CD4-positive, alpha-beta T cell treated with Interleukin-4 for 4 hours (primary cell): ENCODE results near the gene TLX3.
A peak's percentile ranks its signal among the peaks of the same experiment; 100 is the strongest.
"Not testable (repeated sequence)": the region's sequence is repeated elsewhere in the genome, so short reads cannot be mapped to it uniquely, and the experiment has no call there.

Experiments used
- DNase-seq: peaks from one replicate; pipeline ENCODE4 v3.0.0-alpha.2; 2020

The TLX3 gene

GRCh38 chr5:171330021-171330420 is 21.0 kb downstream of the TLX3 start:
- DNase-seq, result no peak

- no peak for DNase-seq
Observed at GRCh38 chr5:171335616-171336015, 26.6 kb downstream of the TLX3 start.

GRCh38 chr5:171336521-171337209 is 27.6 kb downstream of the TLX3 start:
- DNase-seq, result peak; percentile 8

GRCh38 chr5:171337210-171337569 is 28.1 kb downstream of the TLX3 start:
- DNase-seq, result no peak

- no peak for DNase-seq
Observed at GRCh38 chr5:171340042-171340441, 31.0 kb downstream of the TLX3 start.

GRCh38 chr5:171340491-171340890 is 31.4 kb downstream of the TLX3 start:
- no peak for DNase-seq

GRCh38 chr5:171342362-171343111 is 33.5 kb downstream of the TLX3 start:
- DNase-seq, result peak; percentile 37

- DNase-seq, result no peak
Observed at GRCh38 chr5:171344936-171345608, 36.0 kb downstream of the TLX3 start.

- DNase-seq, result no peak
Observed at GRCh38 chr5:171351536-171352073, 42.6 kb downstream of the TLX3 start.

- peak; percentile 27 for DNase-seq
Observed at GRCh38 chr5:171355302-171355724, 46.3 kb downstream of the TLX3 start.

- DNase-seq, result no peak
Observed at GRCh38 chr5:171357843-171358242, 48.8 kb downstream of the TLX3 start.

- DNase-seq, result not testable (repeated sequence)
Observed at GRCh38 chr5:171361151-171361550, 52.1 kb downstream of the TLX3 start.
